PC-3 (cell line): ENCODE measurements around the gene SLC6A3. TPM values are rescaled to one million over a fixed set of nuclear protein-coding genes. Genes with fewer than 3 reads are reported as not detected.

Experiments
- ATAC-seq: fragments of 200-7000 bp; cut with Tn5 transposase; 2 replicates; pipeline ENCODE4 v1.9.1; 2020; ENCODE audit warnings: mild to moderate bottlenecking, moderate library complexity
- BruUV-seq: library from RNA; stranded (reverse); fragments of 400-500 nt; replicated peaks from 2 replicates; lab custom pipeline; 2021; lab: Mats Ljungman, UMichigan
- CTCF ChIA-PET: fragments of 300-600 bp; sonication (Branson Sonifier 250); formaldehyde crosslinking; loops from one replicate; lab custom pipeline; 2022; ENCODE audit warnings: antibody characterized with exemption; lab: Charles Lee
- POLR2A ChIA-PET: fragments of 300-600 bp; sonication (Branson Sonifier 250); formaldehyde crosslinking; loops from one replicate; lab custom pipeline; 2022; ENCODE audit warnings: antibody characterized with exemption; ENCODE audit not compliant: unreplicated experiment; lab: Charles Lee
- DNase-seq: peaks from one replicate; pipeline ENCODE4 v3.0.0-alpha.2; 2015
- H2AFZ ChIP-seq: fragments of 300-600 bp; sonication (generic); 2 replicates; pipeline ENCODE4 v1.6.0; 2016; ENCODE audit warnings: antibody characterized with exemption, low read length
- H3F3A ChIP-seq: fragments of 300-600 bp; sonication (generic); one replicate; pipeline ENCODE4 v1.6.0; 2017; ENCODE audit warnings: antibody characterized with exemption, low read length, control low read depth, mild to moderate bottlenecking; ENCODE audit not compliant: unreplicated experiment
- H3K27ac ChIP-seq: fragments of 300-600 bp; sonication (generic); 2 replicates; pipeline ENCODE4 v1.5.1; 2016; ENCODE audit warnings: mild to moderate bottlenecking, low read length
- H3K27me3 ChIP-seq: fragments of 300-600 bp; sonication (generic); 2 replicates; pipeline ENCODE4 v1.6.1; 2016; ENCODE audit warnings: low read length, mixed read lengths
- H3K36me3 ChIP-seq: fragments of 300-600 bp; sonication (generic); 2 replicates; pipeline ENCODE4 v1.6.1; 2016; ENCODE audit warnings: low read depth, mixed run types, low read length, mixed read lengths
- H3K4me1 ChIP-seq: fragments of 300-600 bp; sonication (generic); 2 replicates; pipeline ENCODE4 v1.5.1; 2016; ENCODE audit warnings: low read length; ENCODE audit not compliant: insufficient read depth
- H3K4me2 ChIP-seq: fragments of 300-600 bp; sonication (generic); 2 replicates; pipeline ENCODE4 v1.6.0; 2016; ENCODE audit warnings: low read length
- H3K4me3 ChIP-seq: fragments of 300-600 bp; sonication (generic); 2 replicates; pipeline ENCODE4 v1.5.1; 2016; ENCODE audit warnings: mild to moderate bottlenecking, low read length, mixed read lengths
- H3K79me2 ChIP-seq: fragments of 300-600 bp; sonication (generic); 2 replicates; pipeline ENCODE4 v1.6.1; 2017; ENCODE audit warnings: low read length, mixed read lengths
- H3K9ac ChIP-seq: fragments of 300-600 bp; sonication (generic); 2 replicates; pipeline ENCODE4 v1.6.0; 2016; ENCODE audit warnings: mild to moderate bottlenecking, low read length
- H3K9me2 ChIP-seq: fragments of 300-600 bp; sonication (generic); replicated peaks from 2 replicates; pipeline ENCODE4 v1.6.1; 2016; ENCODE audit warnings: mixed run types, low read length, mixed read lengths
- H3K9me3 ChIP-seq: fragments of 300-600 bp; sonication (generic); 2 replicates; pipeline ENCODE4 v1.6.1; 2016; ENCODE audit warnings: low read length, mixed read lengths
- H4K20me1 ChIP-seq: fragments of 300-600 bp; sonication (generic); 2 replicates; pipeline ENCODE4 v1.6.1; 2016; ENCODE audit warnings: low read length, mixed read lengths
- EZH2 ChIP-seq: fragments of 300-600 bp; sonication (generic); IDR thresholded peaks from one replicate; pipeline ENCODE4 v1.6.1; 2017; ENCODE audit warnings: antibody characterized with exemption, mild to moderate bottlenecking, low read length; ENCODE audit not compliant: unreplicated experiment
- EZH2phosphoT487 ChIP-seq: fragments of 300-600 bp; sonication (generic); IDR thresholded peaks from 2 replicates; pipeline ENCODE4 v1.6.1; 2018; ENCODE audit warnings: mild to moderate bottlenecking, antibody characterized with exemption, low read length, borderline replicate concordance
- intact Hi-C: fragments of 100-400 bp; cut with micrococcal nuclease; formaldehyde crosslinking; loops from 2 replicates; pipeline ENCODE4 v1.9.0; 2023
- total RNA-seq: library from RNA; depleted of rRNA; stranded (reverse); fragments of >200 nt; gene quantifications from 2 replicates; pipeline ENCODE4 v1.2.3, GENCODE V29; 2014
- TF ChIP-seq, protein P1 (sequence below): fragments of 300-600 bp; sonication (generic); conservative IDR thresholded peaks from 2 replicates; pipeline ENCODE4 v1.5.1; 2017; ENCODE audit warnings: antibody characterized with exemption, low read depth, mild to moderate bottlenecking, low read length

SLC6A3 gene
- total RNA-seq, 1 experiment from 2014 or later, result not detected

DNA sequence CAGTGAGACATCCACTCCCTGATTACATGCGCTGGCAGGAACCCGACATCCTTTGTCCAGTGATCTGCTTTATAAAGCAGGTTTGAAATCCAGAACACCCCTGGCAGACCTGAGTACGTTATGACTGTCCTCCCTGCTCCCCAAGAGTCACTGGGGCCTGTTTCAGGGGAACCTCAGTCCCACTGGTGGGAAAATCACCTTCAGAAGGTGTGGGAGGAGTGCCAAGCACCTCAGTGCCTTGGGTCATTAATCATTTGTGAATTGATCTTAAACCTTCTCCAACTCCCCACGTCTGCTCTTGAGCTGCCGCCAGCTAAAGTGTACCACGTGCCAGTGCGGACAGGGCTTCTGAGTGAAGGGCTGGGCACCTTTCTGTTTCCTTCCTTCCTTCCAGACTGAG, 16.2 kb downstream of the SLC6A3 start:
- H3K4me1 ChIP-seq, result no peaks in the 10 kb centered on the region
- H2AFZ ChIP-seq, result no peak overlapping the region
- H3K27ac ChIP-seq, result no peak overlapping the region
- no peak overlapping the region for H3K4me2 ChIP-seq
- ChIA-PET POLR2A (no interaction called here), CTCF (no interaction called here)
- no TSS peak for BruUV-seq
- no peaks in the 10 kb centered on the region for H3K9me3 ChIP-seq
- no peaks in the 10 kb centered on the region for H4K20me1 ChIP-seq
- H3K9ac ChIP-seq, result no peak overlapping the region
- H3F3A ChIP-seq, result no peaks in the 10 kb centered on the region
- H3K4me3 ChIP-seq, result no peak overlapping the region
- H3K9me2 ChIP-seq, result no peaks in the 10 kb centered on the region
- no peaks in the 10 kb centered on the region; the same call in 1 of the 2 replicates for H3K27me3 ChIP-seq
- H3K36me3 ChIP-seq, result no peaks in the 10 kb centered on the region
- TF ChIP-seq EZH2phosphoT487 (no peak), EZH2 (no peak)
- TF ChIP-seq, protein P1, sequence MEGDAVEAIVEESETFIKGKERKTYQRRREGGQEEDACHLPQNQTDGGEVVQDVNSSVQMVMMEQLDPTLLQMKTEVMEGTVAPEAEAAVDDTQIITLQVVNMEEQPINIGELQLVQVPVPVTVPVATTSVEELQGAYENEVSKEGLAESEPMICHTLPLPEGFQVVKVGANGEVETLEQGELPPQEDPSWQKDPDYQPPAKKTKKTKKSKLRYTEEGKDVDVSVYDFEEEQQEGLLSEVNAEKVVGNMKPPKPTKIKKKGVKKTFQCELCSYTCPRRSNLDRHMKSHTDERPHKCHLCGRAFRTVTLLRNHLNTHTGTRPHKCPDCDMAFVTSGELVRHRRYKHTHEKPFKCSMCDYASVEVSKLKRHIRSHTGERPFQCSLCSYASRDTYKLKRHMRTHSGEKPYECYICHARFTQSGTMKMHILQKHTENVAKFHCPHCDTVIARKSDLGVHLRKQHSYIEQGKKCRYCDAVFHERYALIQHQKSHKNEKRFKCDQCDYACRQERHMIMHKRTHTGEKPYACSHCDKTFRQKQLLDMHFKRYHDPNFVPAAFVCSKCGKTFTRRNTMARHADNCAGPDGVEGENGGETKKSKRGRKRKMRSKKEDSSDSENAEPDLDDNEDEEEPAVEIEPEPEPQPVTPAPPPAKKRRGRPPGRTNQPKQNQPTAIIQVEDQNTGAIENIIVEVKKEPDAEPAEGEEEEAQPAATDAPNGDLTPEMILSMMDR, result no peak
- DNase-seq (no peak), ATAC-seq (no peak)
- no peaks in the 10 kb centered on the region for H3K79me2 ChIP-seq
- intact Hi-C loops, result no loop called here

DNA sequence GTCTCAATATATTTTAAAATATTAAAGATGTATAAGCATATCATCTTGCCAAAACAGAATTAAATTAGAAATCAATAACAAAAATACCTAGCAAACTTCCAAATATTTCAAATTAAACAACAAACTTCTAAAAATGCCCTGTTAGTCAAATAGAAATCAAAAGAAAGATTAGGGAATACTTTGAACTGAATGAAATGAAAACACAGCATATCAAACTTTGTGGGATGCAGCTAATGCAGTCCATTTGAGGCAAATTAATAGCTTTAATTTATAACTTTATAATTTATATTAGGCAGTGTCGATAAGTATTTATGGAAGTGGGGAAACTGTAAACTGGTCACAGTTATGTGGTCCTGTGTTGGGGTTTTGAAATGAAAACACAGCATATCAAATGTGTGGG, 17.1 kb downstream of the SLC6A3 start:
- Histone ChIP-seq H3K9me3 (no peaks in the 10 kb centered on the region), H3K27ac (no peak overlapping the region), H3K36me3 (no peaks in the 10 kb centered on the region), H3K4me2 (no peak overlapping the region), H3K27me3 (no peaks in the 10 kb centered on the region; the same call in 1 of the 2 replicates), H4K20me1 (no peaks in the 10 kb centered on the region), H2AFZ (no peak overlapping the region), H3K4me3 (no peak overlapping the region), H3F3A (no peaks in the 10 kb centered on the region), H3K79me2 (no peaks in the 10 kb centered on the region), H3K9ac (no peak overlapping the region), H3K4me1 (no peaks in the 10 kb centered on the region), H3K9me2 (no peaks in the 10 kb centered on the region)
- no TSS peak for BruUV-seq
- DNase-seq (no peak), ATAC-seq (no peak)
- POLR2A ChIA-PET, result no interaction called here
- CTCF ChIA-PET, result no interaction called here
- intact Hi-C loops, result no loop called here
- TF ChIP-seq EZH2phosphoT487 (no peak), EZH2 (no peak)
- TF ChIP-seq, protein P1, result no peak

DNA sequence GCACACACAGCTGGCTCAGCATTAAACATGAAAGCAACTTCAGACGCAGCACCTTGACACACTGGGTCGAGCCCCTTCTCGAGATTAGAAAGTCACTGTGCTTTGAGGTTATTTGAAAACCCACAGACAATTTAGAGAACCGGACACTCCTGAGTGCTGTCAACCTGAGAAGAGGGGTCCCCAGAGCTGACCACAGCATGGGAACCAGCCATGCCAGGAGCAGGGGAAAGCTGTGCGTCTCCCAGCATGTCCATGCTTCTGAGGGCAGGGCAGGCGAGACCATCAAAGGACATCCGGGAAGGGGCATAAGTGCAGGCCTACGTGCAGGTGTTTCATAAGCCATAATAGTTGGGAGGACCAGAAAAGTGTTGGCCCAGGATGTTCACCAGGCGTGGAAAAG, 20.5 kb downstream of the SLC6A3 start:
- Histone ChIP-seq H3K9me3 (no peaks in the 10 kb centered on the region), H3K36me3 (no peaks in the 10 kb centered on the region), H3K27me3 (no peaks in the 10 kb centered on the region), H4K20me1 (no peaks in the 10 kb centered on the region), H2AFZ (no peak overlapping the region), H3K9ac (no peak overlapping the region), H3K4me2 (no peak overlapping the region), H3K9me2 (no peaks in the 10 kb centered on the region), H3K79me2 (no peaks in the 10 kb centered on the region), H3K27ac (no peak overlapping the region), H3F3A (no peaks in the 10 kb centered on the region), H3K4me1 (no peaks in the 10 kb centered on the region), H3K4me3 (no peak overlapping the region)
- no peak for TF ChIP-seq EZH2
- TF ChIP-seq EZH2phosphoT487, result no peak
- TF ChIP-seq, protein P1, result no peak
- no peak for DNase-seq
- ChIA-PET CTCF (no interaction called here), POLR2A (no interaction called here)
- no peak for ATAC-seq
- intact Hi-C loops, result no loop called here
- no TSS peak for BruUV-seq
